ENCODE results near the gene UCK2.

Gene UCK2

GRCh38 chr1:165897326-165898303, 70.2 kb downstream of the UCK2 start:
- no peaks in the 10 kb centered on the region for H3K27me3 ChIP-seq (ENCODE audit: control insufficient read depth, insufficient read depth, low read length)
- no peak overlapping the region for H3K9ac ChIP-seq

GRCh38 chr1:165898837-165899236, 71.4 kb downstream of the UCK2 start:
- no peaks in the 10 kb centered on the region for H3K27me3 ChIP-seq (ENCODE audit: control insufficient read depth, insufficient read depth, low read length)
- no peak overlapping the region for H2AFZ ChIP-seq
- no peaks in the 10 kb centered on the region for H3K79me2 ChIP-seq
- H3K4me3 ChIP-seq (ENCODE audit: low read depth, low read length), result no peak overlapping the region
- no peaks in the 10 kb centered on the region for H3K36me3 ChIP-seq (ENCODE audit: control insufficient read depth, insufficient read depth, low read length)
- no peaks in the 10 kb centered on the region for H3K9me3 ChIP-seq (ENCODE audit: control insufficient read depth, low read length)
- TF ChIP-seq CTCF (IDR thresholded peaks at IDR 0.05), result no peak
- H3K4me1 ChIP-seq, result no peaks in the 10 kb centered on the region
- no peak overlapping the region for H3K4me2 ChIP-seq (ENCODE audit: low read length)
- no peak overlapping the region for H3K27ac ChIP-seq
- H3K9ac ChIP-seq, result no peak overlapping the region

More at GRCh38 chr1:165897326-165898303, 70.2 kb downstream of the UCK2 start:
- no peak overlapping the region for H3K4me3 ChIP-seq (ENCODE audit: low read depth, low read length)
- H3K27ac ChIP-seq, result no peak overlapping the region
- no peaks in the 10 kb centered on the region for H3K4me1 ChIP-seq
- TF ChIP-seq CTCF (IDR thresholded peaks at IDR 0.05), result no peak
- H3K36me3 ChIP-seq (ENCODE audit: control insufficient read depth, insufficient read depth, low read length), result no peaks in the 10 kb centered on the region
- H3K79me2 ChIP-seq, result no peaks in the 10 kb centered on the region
- no peak overlapping the region for H2AFZ ChIP-seq
- H3K9me3 ChIP-seq (ENCODE audit: control insufficient read depth, low read length), result no peaks in the 10 kb centered on the region
- H3K4me2 ChIP-seq (ENCODE audit: low read length), result no peak overlapping the region

GRCh38 chr1:165899461-165899941, 72.1 kb downstream of the UCK2 start:
- Histone ChIP-seq H3K36me3 (ENCODE audit: control insufficient read depth, insufficient read depth, low read length) (no peaks in the 10 kb centered on the region), H3K9me3 (ENCODE audit: control insufficient read depth, low read length) (no peaks in the 10 kb centered on the region), H3K27me3 (ENCODE audit: control insufficient read depth, insufficient read depth, low read length) (no peaks in the 10 kb centered on the region), H3K9ac (no peak overlapping the region), H3K4me2 (ENCODE audit: low read length) (no peak overlapping the region), H3K4me3 (ENCODE audit: low read depth, low read length) (no peak overlapping the region), H3K4me1 (no peaks in the 10 kb centered on the region), H3K27ac (no peak overlapping the region), H2AFZ (no peak overlapping the region), H3K79me2 (no peaks in the 10 kb centered on the region)
- no peak for TF ChIP-seq CTCF (IDR thresholded peaks at IDR 0.05)

DNA sequence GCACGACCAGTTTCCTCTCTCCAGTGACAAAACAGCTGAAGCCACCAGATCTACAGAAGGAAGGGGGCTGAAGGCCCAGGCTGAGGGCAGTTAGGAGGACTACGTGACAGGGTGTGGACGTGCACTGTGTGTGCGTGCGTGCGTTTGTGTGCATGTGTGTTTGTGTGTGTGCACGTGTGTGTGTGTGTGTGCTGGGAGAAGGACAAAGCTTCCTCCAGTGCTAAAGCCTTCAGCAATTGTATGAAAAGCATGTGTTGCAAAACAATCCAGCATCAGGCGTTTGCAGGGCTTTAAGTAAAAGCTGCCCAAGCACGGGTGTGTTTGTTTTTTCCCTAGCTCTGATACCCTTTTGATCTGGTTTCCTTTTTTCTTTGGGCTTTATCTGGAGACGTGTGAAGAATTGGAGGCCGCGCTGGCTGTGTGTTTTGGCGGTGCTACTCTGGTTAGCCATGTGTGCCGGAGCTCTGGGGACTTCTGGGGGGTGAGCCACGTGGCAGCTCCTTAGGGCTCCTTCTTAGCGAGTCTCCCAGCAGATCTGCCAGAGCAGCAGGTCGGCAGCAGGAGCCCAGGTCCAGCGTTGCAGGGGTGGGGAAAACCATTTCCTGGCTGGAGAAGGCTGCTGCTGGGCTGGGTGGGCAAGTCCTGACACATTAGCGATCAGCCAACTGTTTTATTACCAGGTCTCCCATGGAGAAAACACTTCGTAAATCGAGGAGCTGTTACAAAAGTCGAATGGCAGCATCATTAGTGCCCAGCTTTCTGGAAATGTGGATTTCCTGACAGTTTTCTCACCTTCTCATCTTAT, 73.4 kb downstream of the UCK2 start:
- no peak overlapping the region for H3K4me2 ChIP-seq (ENCODE audit: low read length)
- no peak overlapping the region for H2AFZ ChIP-seq
- H3K9ac ChIP-seq, result no peak overlapping the region
- H3K79me2 ChIP-seq, result no peaks in the 10 kb centered on the region
- no peaks in the 10 kb centered on the region for H3K9me3 ChIP-seq (ENCODE audit: control insufficient read depth, low read length)
- no peaks in the 10 kb centered on the region for H3K36me3 ChIP-seq (ENCODE audit: control insufficient read depth, insufficient read depth, low read length)
- no peak overlapping the region for H3K4me3 ChIP-seq (ENCODE audit: low read depth, low read length)
- TF ChIP-seq CTCF (IDR thresholded peaks at IDR 0.05), result no peak
- no peaks in the 10 kb centered on the region for H3K27me3 ChIP-seq (ENCODE audit: control insufficient read depth, insufficient read depth, low read length)
- no peak overlapping the region for H3K27ac ChIP-seq
- no peaks in the 10 kb centered on the region for H3K4me1 ChIP-seq

All from parathyroid adenoma (tissue), 2 donors.